DOHH2 (cell line): ENCODE results near the gene ADH1B.

Experiments
- EZH2phosphoT487 ChIP-seq: fragments of 200-600 bp; sonication (generic); IDR thresholded peaks from 2 replicates; pipeline ENCODE4 v1.6.1; 2017; ENCODE audit warnings: borderline replicate concordance, mild to moderate bottlenecking, antibody characterized with exemption, low read length, moderate library complexity, mixed read lengths
- TF ChIP-seq, protein P1 (sequence below): fragments of 200-600 bp; sonication (generic); IDR thresholded peaks from one replicate; pipeline ENCODE4 v1.5.1; 2014; ENCODE audit warnings: antibody characterized with exemption, mild to moderate bottlenecking, low read depth, low read length; ENCODE audit not compliant: poor library complexity, severe bottlenecking

DNA sequence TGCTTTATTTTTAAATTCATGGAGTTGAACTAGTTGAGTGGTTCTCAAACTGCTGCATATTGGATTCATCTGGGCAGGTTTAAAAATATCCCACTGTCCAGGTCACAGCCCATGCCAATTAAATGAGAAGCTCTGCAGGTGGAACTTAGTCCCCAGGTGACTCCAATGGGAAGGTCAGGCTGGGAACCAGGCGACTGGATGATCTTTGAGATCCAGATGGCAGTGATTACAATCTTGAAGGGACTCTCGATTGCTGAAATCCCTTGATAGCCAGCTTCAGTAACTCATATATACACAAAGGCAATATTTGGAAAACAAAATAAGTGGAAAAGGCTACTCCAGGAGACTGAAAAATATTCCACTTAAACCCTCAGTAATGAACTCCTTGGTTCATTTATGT is 38.5 kb downstream of the ADH1B start:
- TF ChIP-seq, protein P1, sequence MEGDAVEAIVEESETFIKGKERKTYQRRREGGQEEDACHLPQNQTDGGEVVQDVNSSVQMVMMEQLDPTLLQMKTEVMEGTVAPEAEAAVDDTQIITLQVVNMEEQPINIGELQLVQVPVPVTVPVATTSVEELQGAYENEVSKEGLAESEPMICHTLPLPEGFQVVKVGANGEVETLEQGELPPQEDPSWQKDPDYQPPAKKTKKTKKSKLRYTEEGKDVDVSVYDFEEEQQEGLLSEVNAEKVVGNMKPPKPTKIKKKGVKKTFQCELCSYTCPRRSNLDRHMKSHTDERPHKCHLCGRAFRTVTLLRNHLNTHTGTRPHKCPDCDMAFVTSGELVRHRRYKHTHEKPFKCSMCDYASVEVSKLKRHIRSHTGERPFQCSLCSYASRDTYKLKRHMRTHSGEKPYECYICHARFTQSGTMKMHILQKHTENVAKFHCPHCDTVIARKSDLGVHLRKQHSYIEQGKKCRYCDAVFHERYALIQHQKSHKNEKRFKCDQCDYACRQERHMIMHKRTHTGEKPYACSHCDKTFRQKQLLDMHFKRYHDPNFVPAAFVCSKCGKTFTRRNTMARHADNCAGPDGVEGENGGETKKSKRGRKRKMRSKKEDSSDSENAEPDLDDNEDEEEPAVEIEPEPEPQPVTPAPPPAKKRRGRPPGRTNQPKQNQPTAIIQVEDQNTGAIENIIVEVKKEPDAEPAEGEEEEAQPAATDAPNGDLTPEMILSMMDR = no peak
- no peak for TF ChIP-seq EZH2phosphoT487
